Daoy (cell line): ENCODE results near the gene ARHGEF4. TPM values are rescaled to one million over a fixed set of nuclear protein-coding genes. Genes with fewer than 3 reads are reported as not detected.
A peak's percentile ranks its signal among the peaks of the same experiment; 100 is the strongest.

Experiments used
- DNase-seq: peaks from one replicate; pipeline ENCODE4 v3.0.0-alpha.2; 2015; ENCODE audit warnings: low read depth
- total RNA-seq: library from RNA; depleted of rRNA; stranded (reverse); fragments of >200 nt; shearing (Covaris generic); gene quantifications from 2 replicates; pipeline ENCODE4 v1.2.3, GENCODE V29; 2014; rRNA removed

The ARHGEF4 gene
- total RNA-seq = 0.27 and 1.5 TPM in 2 replicates

GRCh38 chr2:130836501-130837174, at the start of gene ARHGEF4:
Gene ARHGEF4 (plus strand): TSS chr2:130836914. CDS start chr2:130836954, 40 bp downstream.
- peak; percentile 38 for DNase-seq

GRCh38 chr2:130787841-130788240, 48.9 kb upstream of the ARHGEF4 start:
- no peak for DNase-seq

- no peak for DNase-seq
These were observed 46.4 kb upstream of the ARHGEF4 start for GRCh38 chr2:130790312-130790711.

- DNase-seq = no peak
These were observed 45.7 kb upstream of the ARHGEF4 start for GRCh38 chr2:130790804-130791616.

GRCh38 chr2:130791617-130791939, 45.1 kb upstream of the ARHGEF4 start:
- DNase-seq = no peak

- peak; percentile 22 for DNase-seq
These were observed 41.3 kb upstream of the ARHGEF4 start for GRCh38 chr2:130795431-130795830.

GRCh38 chr2:130796290-130796689, 40.4 kb upstream of the ARHGEF4 start:
- peak; percentile 49 for DNase-seq

GRCh38 chr2:130797493-130798435, 39.0 kb upstream of the ARHGEF4 start:
- peak; percentile 92 for DNase-seq

- peak; percentile 17 for DNase-seq
These were observed 38.1 kb upstream of the ARHGEF4 start for GRCh38 chr2:130798472-130799218.

GRCh38 chr2:130799295-130799694, 37.4 kb upstream of the ARHGEF4 start:
- DNase-seq = no peak

GRCh38 chr2:130805613-130806012, 31.1 kb upstream of the ARHGEF4 start:
- DNase-seq = no peak

GRCh38 chr2:130806370-130806769, 30.3 kb upstream of the ARHGEF4 start:
- DNase-seq = no peak

- DNase-seq = peak; percentile 63
These were observed 28.9 kb upstream of the ARHGEF4 start for GRCh38 chr2:130807659-130808385.

GRCh38 chr2:130808482-130809268, 28.0 kb upstream of the ARHGEF4 start:
- peak; percentile 61 for DNase-seq

- no peak for DNase-seq
These were observed 26.2 kb upstream of the ARHGEF4 start for GRCh38 chr2:130810490-130810889.

- no peak for DNase-seq
These were observed 23.0 kb upstream of the ARHGEF4 start for GRCh38 chr2:130813722-130814121.

- no peak for DNase-seq
These were observed 21.6 kb upstream of the ARHGEF4 start for GRCh38 chr2:130814931-130815680.

GRCh38 chr2:130818809-130819208, 17.9 kb upstream of the ARHGEF4 start:
- DNase-seq = no peak

GRCh38 chr2:130819226-130819607, 17.5 kb upstream of the ARHGEF4 start:
- no peak for DNase-seq
